Measurements from ENCODE around the gene IGFN1.

The IGFN1 gene

DNA sequence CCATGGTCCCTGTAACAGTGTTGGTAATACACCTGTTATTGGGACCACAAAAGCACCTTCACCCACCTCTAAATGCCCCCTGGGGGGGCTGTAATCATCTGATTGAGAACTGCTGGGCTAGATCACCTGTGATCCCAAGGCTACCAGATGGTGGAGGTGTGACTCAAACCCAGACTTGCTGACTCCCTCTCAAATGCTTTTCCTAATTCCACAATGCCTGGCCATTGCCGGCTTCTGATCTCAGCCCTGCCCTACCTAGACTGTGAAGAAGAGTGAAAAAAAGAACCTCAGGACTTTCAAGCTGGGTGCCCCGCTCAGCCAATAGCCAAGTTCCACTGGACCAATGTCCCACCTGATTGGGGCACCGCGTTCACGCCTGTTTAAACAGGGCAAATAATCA, 45.9 kb upstream of the IGFN1 start:
- Histone ChIP-seq H3K9me2 (replicated peaks; ENCODE audit: control insufficient read depth, low read length) (no peaks in the 10 kb centered on the region), H3K9me3 (ENCODE audit: control insufficient read depth, insufficient read depth, low read length) (no peaks in the 10 kb centered on the region), H3K27me3 (ENCODE audit: control insufficient read depth, low read length) (no peaks in the 10 kb centered on the region), H3K79me2 (ENCODE audit: control insufficient read depth, low read length) (no peaks in the 10 kb centered on the region), H3K27ac (ENCODE audit: low read depth, low read length) (no peak overlapping the region), H3F3A (ENCODE audit: control insufficient read depth, insufficient read depth) (no peaks in the 10 kb centered on the region), H3K4me2 (ENCODE audit: low read length) (no peak overlapping the region), H3K36me3 (ENCODE audit: control insufficient read depth, low read length) (peaks cover 13% of the 10 kb centered on the region; the same call in 1 of the 2 replicates), H4K20me1 (ENCODE audit: control insufficient read depth, insufficient read depth, low read depth, low read length) (peaks cover 3% of the 10 kb centered on the region; the same call in 1 of the 2 replicates), H3K4me3 (ENCODE audit: low read length) (no peak overlapping the region), H3K4me1 (ENCODE audit: control insufficient read depth, low read length) (no peaks in the 10 kb centered on the region)
- TF ChIP-seq CTCF (IDR thresholded peaks at IDR 0.05; ENCODE audit: low read depth, low read length, poor library complexity, severe bottlenecking): no peak
- TF ChIP-seq EZH2phosphoT487 (IDR thresholded peaks at IDR 0.05; ENCODE audit: borderline replicate concordance, low read length): no peak

GRCh38 chr1:201145132-201145531, 45.5 kb upstream of the IGFN1 start:
- Histone ChIP-seq H3F3A (ENCODE audit: control insufficient read depth, insufficient read depth) (no peaks in the 10 kb centered on the region), H3K79me2 (ENCODE audit: control insufficient read depth, low read length) (no peaks in the 10 kb centered on the region), H3K4me1 (ENCODE audit: control insufficient read depth, low read length) (no peaks in the 10 kb centered on the region), H3K36me3 (ENCODE audit: control insufficient read depth, low read length) (peaks cover 17% of the 10 kb centered on the region; the same call in 1 of the 2 replicates), H4K20me1 (ENCODE audit: control insufficient read depth, insufficient read depth, low read depth, low read length) (peaks cover 3% of the 10 kb centered on the region; the same call in 1 of the 2 replicates), H3K27me3 (ENCODE audit: control insufficient read depth, low read length) (no peaks in the 10 kb centered on the region), H3K9me2 (replicated peaks; ENCODE audit: control insufficient read depth, low read length) (no peaks in the 10 kb centered on the region), H3K4me2 (ENCODE audit: low read length) (no peak overlapping the region), H3K9me3 (ENCODE audit: control insufficient read depth, insufficient read depth, low read length) (no peaks in the 10 kb centered on the region), H3K27ac (ENCODE audit: low read depth, low read length) (no peak overlapping the region), H3K4me3 (ENCODE audit: low read length) (no peak overlapping the region)
- TF ChIP-seq EZH2phosphoT487 (IDR thresholded peaks at IDR 0.05; ENCODE audit: borderline replicate concordance, low read length) (no peak), CTCF (IDR thresholded peaks at IDR 0.05; ENCODE audit: low read depth, low read length, poor library complexity, severe bottlenecking) (no peak)

GRCh38 chr1:201145816-201146215, 44.8 kb upstream of the IGFN1 start:
- TF ChIP-seq EZH2phosphoT487 (IDR thresholded peaks at IDR 0.05; ENCODE audit: borderline replicate concordance, low read length) (no peak), CTCF (IDR thresholded peaks at IDR 0.05; ENCODE audit: low read depth, low read length, poor library complexity, severe bottlenecking) (no peak)
- Histone ChIP-seq H3K4me3 (ENCODE audit: low read length) (no peak overlapping the region), H3K9me3 (ENCODE audit: control insufficient read depth, insufficient read depth, low read length) (no peaks in the 10 kb centered on the region), H4K20me1 (ENCODE audit: control insufficient read depth, insufficient read depth, low read depth, low read length) (peaks cover 3% of the 10 kb centered on the region; the same call in 1 of the 2 replicates), H3K79me2 (ENCODE audit: control insufficient read depth, low read length) (no peaks in the 10 kb centered on the region), H3K27ac (ENCODE audit: low read depth, low read length) (no peak overlapping the region), H3K4me1 (ENCODE audit: control insufficient read depth, low read length) (no peaks in the 10 kb centered on the region), H3K27me3 (ENCODE audit: control insufficient read depth, low read length) (no peaks in the 10 kb centered on the region), H3K4me2 (ENCODE audit: low read length) (no peak overlapping the region), H3K36me3 (ENCODE audit: control insufficient read depth, low read length) (peaks cover 19% of the 10 kb centered on the region; the same call in 1 of the 2 replicates), H3F3A (ENCODE audit: control insufficient read depth, insufficient read depth) (no peaks in the 10 kb centered on the region), H3K9me2 (replicated peaks; ENCODE audit: control insufficient read depth, low read length) (no peaks in the 10 kb centered on the region)
